ENCODE data around the gene SMARCA2. TPM values are rescaled to one million over a fixed set of nuclear protein-coding genes. Genes with fewer than 3 reads are reported as not detected.

The SMARCA2 gene
- total RNA-seq, 1 donor from 2014 or later, result 147 TPM

DNA sequence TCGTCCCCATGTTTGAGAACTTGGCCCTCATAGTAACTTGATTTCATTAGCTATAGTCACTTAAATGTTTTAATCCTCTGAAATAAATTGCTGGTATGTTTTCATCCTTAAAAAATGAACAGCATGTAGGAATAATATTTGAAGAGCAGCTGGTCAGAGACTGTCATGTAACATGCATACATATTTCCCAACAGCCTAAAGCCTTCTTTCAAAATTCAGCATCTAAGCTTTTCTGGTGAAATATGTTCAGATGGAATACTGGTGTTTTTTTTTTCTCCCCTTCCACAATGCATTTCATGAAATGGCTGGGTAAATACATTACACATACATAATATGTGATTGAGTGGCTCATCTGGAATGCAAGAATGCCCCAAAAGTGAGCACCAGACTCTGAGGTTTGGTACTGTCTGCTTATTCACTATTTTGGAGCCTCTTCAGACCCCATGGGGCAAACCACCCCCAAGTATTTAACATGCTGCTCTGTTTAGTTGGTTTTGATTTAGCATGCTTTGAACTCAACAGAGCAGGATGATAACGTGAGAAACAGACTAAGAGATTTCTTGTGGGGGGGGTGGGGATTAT lies 94.0 kb downstream of the SMARCA2 start:
- intact Hi-C loops (cut with DNase I), result no loop called here
- TF ChIP-seq, protein P1, sequence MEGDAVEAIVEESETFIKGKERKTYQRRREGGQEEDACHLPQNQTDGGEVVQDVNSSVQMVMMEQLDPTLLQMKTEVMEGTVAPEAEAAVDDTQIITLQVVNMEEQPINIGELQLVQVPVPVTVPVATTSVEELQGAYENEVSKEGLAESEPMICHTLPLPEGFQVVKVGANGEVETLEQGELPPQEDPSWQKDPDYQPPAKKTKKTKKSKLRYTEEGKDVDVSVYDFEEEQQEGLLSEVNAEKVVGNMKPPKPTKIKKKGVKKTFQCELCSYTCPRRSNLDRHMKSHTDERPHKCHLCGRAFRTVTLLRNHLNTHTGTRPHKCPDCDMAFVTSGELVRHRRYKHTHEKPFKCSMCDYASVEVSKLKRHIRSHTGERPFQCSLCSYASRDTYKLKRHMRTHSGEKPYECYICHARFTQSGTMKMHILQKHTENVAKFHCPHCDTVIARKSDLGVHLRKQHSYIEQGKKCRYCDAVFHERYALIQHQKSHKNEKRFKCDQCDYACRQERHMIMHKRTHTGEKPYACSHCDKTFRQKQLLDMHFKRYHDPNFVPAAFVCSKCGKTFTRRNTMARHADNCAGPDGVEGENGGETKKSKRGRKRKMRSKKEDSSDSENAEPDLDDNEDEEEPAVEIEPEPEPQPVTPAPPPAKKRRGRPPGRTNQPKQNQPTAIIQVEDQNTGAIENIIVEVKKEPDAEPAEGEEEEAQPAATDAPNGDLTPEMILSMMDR (IDR thresholded peaks at IDR 0.05), result no peak
- Histone ChIP-seq H3K27me3 (ENCODE audit: low read depth) (no peaks in the 10 kb centered on the region), H3K36me3 (peaks cover 84% of the 10 kb centered on the region), H3K9me3 (no peaks in the 10 kb centered on the region), H3K4me1 (no peaks in the 10 kb centered on the region), H3K4me3 (no peak overlapping the region), H3K27ac (no peak overlapping the region)
- DNase-seq, result no peak
- ATAC-seq, result no peak

DNA sequence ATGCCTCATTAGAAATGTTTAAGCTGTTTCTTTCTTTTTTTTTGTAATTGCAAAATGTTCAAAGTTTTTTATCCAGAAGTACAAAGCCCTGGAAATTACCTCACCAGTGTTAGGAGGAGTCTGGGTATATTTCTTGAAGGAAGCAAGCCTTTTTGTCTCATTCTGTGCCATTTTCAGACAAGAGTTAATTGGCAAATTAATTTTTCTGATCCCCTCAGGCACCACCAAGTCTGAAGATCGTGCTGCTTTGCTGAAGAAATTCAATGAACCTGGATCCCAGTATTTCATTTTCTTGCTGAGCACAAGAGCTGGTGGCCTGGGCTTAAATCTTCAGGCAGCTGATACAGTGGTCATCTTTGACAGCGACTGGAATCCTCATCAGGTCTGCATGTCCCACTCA lies 94.9 kb downstream of the SMARCA2 start:
- intact Hi-C loops (cut with DNase I), result no loop called here
- H3K9me3 ChIP-seq, result no peaks in the 10 kb centered on the region
- H3K27me3 ChIP-seq (ENCODE audit: low read depth), result no peaks in the 10 kb centered on the region
- H3K4me3 ChIP-seq, result no peak overlapping the region
- no peak for ATAC-seq
- H3K4me1 ChIP-seq, result no peaks in the 10 kb centered on the region
- peaks cover 84% of the 10 kb centered on the region for H3K36me3 ChIP-seq
- TF ChIP-seq, protein P1 (IDR thresholded peaks at IDR 0.05), result no peak
- no peak for DNase-seq
- no peak overlapping the region for H3K27ac ChIP-seq

DNA sequence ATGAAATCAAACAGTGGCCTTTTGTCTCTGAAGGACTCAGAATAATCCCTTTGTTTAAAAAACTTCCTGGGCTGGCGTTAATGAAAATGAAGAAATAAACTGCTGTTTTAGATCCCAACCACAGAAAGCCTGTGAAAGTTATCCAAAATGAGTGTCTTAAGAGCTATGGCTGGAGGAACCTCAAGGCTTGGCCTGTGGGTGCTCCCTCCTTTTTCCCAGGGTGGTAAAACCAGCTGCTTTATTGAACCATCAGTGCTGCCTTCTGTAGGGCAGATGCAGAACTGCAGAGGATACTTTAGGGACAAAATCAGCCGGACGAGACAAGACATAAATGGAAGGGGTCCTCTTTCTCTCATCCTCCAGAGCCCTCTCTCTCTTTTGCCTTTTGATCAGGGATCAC lies 100.9 kb downstream of the SMARCA2 start:
- no peaks in the 10 kb centered on the region for H3K9me3 ChIP-seq
- no peak overlapping the region for H3K27ac ChIP-seq
- no peaks in the 10 kb centered on the region for H3K4me1 ChIP-seq
- ATAC-seq (no peak), DNase-seq (no peak)
- TF ChIP-seq, protein P1 (IDR thresholded peaks at IDR 0.05), result peak; percentile 37
- H3K27me3 ChIP-seq (ENCODE audit: low read depth), result no peaks in the 10 kb centered on the region
- H3K4me3 ChIP-seq, result no peak overlapping the region
- peaks cover 97% of the 10 kb centered on the region for H3K36me3 ChIP-seq
- intact Hi-C loops (cut with DNase I), result no loop called here

DNA sequence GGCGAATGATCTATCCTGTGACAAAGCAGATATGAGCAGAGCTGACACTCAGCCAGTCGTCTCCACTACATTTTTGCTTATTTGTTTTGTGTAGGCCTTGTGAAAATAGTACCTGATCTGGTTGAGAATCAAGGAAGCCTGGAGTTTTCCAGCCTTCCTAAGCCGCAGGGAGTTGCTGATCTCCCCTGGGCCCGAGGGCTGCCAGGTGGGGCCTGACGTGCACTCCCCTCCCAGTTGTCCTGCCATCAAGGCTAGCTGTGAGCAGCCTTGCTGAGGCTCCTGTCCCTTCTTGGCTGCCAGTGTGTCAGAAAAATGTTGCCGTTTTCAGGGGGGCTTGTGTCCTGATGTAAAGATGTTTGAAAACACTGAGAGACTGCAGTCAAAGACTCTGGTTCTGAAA lies 102.4 kb downstream of the SMARCA2 start:
- Histone ChIP-seq H3K4me1 (peaks cover 9% of the 10 kb centered on the region), H3K27ac (no peak overlapping the region), H3K9me3 (no peaks in the 10 kb centered on the region), H3K27me3 (ENCODE audit: low read depth) (no peaks in the 10 kb centered on the region), H3K4me3 (no peak overlapping the region), H3K36me3 (peaks cover 90% of the 10 kb centered on the region)
- TF ChIP-seq, protein P1 (IDR thresholded peaks at IDR 0.05), result no peak
- ATAC-seq (no peak), DNase-seq (no peak)
- intact Hi-C loops (cut with DNase I), result no loop called here

DNA sequence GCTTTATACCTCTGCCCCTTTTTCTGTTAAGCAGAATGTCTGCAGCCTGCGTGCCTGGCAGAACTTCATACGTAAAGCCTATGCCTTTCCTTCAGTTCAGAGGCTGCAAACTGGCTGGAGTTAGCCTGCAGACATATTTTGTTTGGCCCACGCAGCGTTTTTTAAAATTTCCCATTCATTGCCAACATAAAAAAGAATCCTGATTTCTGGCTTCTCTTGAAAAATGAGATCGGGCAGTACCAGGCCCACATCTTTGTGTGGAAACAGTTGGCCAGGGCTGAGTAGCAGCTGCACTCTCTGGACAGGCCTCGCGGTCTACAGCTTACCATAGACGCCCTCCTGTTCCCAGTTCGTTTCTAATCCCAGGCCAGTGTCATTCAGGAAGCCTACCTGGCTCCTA lies 104.4 kb downstream of the SMARCA2 start:
- intact Hi-C loops (cut with DNase I), result no loop called here
- Histone ChIP-seq H3K27ac (no peak overlapping the region), H3K4me1 (peaks cover 9% of the 10 kb centered on the region), H3K36me3 (peaks cover 91% of the 10 kb centered on the region), H3K27me3 (ENCODE audit: low read depth) (no peaks in the 10 kb centered on the region), H3K4me3 (no peak overlapping the region), H3K9me3 (no peaks in the 10 kb centered on the region)
- ATAC-seq (no peak), DNase-seq (no peak)
- TF ChIP-seq, protein P1 (IDR thresholded peaks at IDR 0.05), result no peak

All from lower lobe of right lung (tissue), 2 donors.